HCT116 (cell line): Measurements from ENCODE around the gene RAB4B. TPM values are rescaled to one million over a fixed set of nuclear protein-coding genes. Genes with fewer than 3 reads are reported as not detected.
"Not testable (repeated sequence)": the region's sequence is repeated elsewhere in the genome, so short reads cannot be mapped to it uniquely, and the experiment has no call there.

Experiments used
- ATAC-seq: fragments of 200-7000 bp; cut with Tn5 transposase; 2 replicates; pipeline ENCODE4 v1.9.1; 2020; ENCODE audit warnings: mild to moderate bottlenecking, moderate library complexity
- BruUV-seq: library from RNA; stranded (reverse); fragments of 400-500 nt; replicated peaks from 2 replicates; lab custom pipeline; 2021; lab: Mats Ljungman, UMichigan
- CTCF ChIA-PET: fragments of 300-600 bp; sonication (Branson Sonifier 250); formaldehyde crosslinking; loops from one replicate; lab custom pipeline; 2021; ENCODE audit warnings: antibody characterized with exemption; lab: Charles Lee
- POLR2A ChIA-PET: fragments of 300-600, 350-600 bp; sonication (Branson Sonifier 250); formaldehyde crosslinking; loops from one replicate; lab custom pipeline; 2021; ENCODE audit warnings: antibody characterized with exemption; lab: Charles Lee
- RAD21 ChIA-PET, 2 experiments: fragments of 300-600 bp; sonication (Branson Sonifier 250); formaldehyde crosslinking; loops; one replicate each; lab custom pipeline; 2023; ENCODE audit warnings: low total read pairs in 2 of 2; ENCODE audit not compliant: uncharacterized antibody in 2 of 2, unreplicated experiment in 2 of 2, low non-redundant PET in 1 of 2; lab: Charles Lee
- DNase-seq: peaks from one replicate; pipeline ENCODE4 v3.0.0-alpha.2; 2010; ENCODE audit warnings: low read depth, low spot score
- H2AFZ ChIP-seq: fragments of 200-600 bp; shearing (Covaris generic), sonication (generic); 2 replicates; pipeline ENCODE4 v1.6.1; 2017; ENCODE audit warnings: low read depth, mixed run types, mixed read lengths, antibody characterized with exemption, low read length; ENCODE audit not compliant: poor library complexity, severe bottlenecking
- H3K27ac ChIP-seq: 2 replicates; pipeline ENCODE4 v1.5.1; 2012; ENCODE audit warnings: low read depth, low read length
- H3K27me3 ChIP-seq: fragments of 200-600 bp; sonication (generic); 2 replicates; pipeline ENCODE4 v1.6.1; 2016; ENCODE audit warnings: mixed run types, low read length, mixed read lengths; ENCODE audit not compliant: insufficient read depth
- H3K36me3 ChIP-seq, 2 experiments: fragments of 200-500 bp in 1 of 2; fragments of 200-600 bp in 1 of 2; sonication (Bioruptor generic) in 1 of 2; sonication (generic) in 1 of 2; 2 replicates each; pipeline versions ENCODE4 v1.5.1 to v1.6.1; 2014 to 2016; ENCODE audit warnings: low read length in 2 of 2, inconsistent platforms in 1 of 2, mixed read lengths in 1 of 2, mixed run types in 1 of 2; ENCODE audit not compliant: insufficient read depth in 2 of 2, control insufficient read depth in 1 of 2
- H3K4me1 ChIP-seq, 2 experiments: fragments of 200-600 bp in 1 of 2; sonication (generic) in 1 of 2; 2 replicates each; pipeline versions ENCODE4 v1.5.1 to v1.6.1; 2012 to 2017; ENCODE audit warnings: low read length in 2 of 2, inconsistent platforms in 1 of 2, mild to moderate bottlenecking in 1 of 2, mixed read lengths in 1 of 2, mixed run types in 1 of 2, moderate library complexity in 1 of 2; ENCODE audit not compliant: insufficient read depth in 2 of 2, control insufficient read depth in 1 of 2
- H3K4me2 ChIP-seq: fragments of 200-600 bp; sonication (generic); 2 replicates; pipeline ENCODE4 v1.6.1; 2017; ENCODE audit warnings: mixed run types, low read length, mixed read lengths
- H3K4me3 ChIP-seq, 2 experiments: fragments of 200-600 bp in 1 of 2; sonication (generic) in 1 of 2; replicated peaks in 1 of 2; 2 replicates each; pipeline ENCODE4 v1.5.1; 2011 to 2016; ENCODE audit warnings: low read length in 2 of 2, control low read depth in 1 of 2, low read depth in 1 of 2, mild to moderate bottlenecking in 1 of 2, mixed read lengths in 1 of 2, mixed run types in 1 of 2
- H3K79me2 ChIP-seq: fragments of 200-600 bp; sonication (generic); 2 replicates; pipeline ENCODE4 v1.6.1; 2017; ENCODE audit warnings: mild to moderate bottlenecking, mixed run types, low read length, moderate library complexity, mixed read lengths; ENCODE audit not compliant: insufficient read depth
- H3K9ac ChIP-seq: fragments of 200-600 bp; sonication (generic); 2 replicates; pipeline ENCODE4 v1.6.1; 2016; ENCODE audit warnings: low read length, mixed read lengths
- H3K9me2 ChIP-seq: fragments of 200-600 bp; sonication (generic), shearing (Covaris generic); 2 replicates; pipeline ENCODE4 v1.6.1; 2017; ENCODE audit warnings: mixed run types, mild to moderate bottlenecking, moderate library complexity; ENCODE audit not compliant: insufficient read depth
- H3K9me3 ChIP-seq, 2 experiments: fragments of 200-500 bp in 1 of 2; fragments of 200-600 bp in 1 of 2; sonication (Bioruptor generic) in 1 of 2; sonication (generic) in 1 of 2; 2 replicates each; pipeline ENCODE4 v1.6.1; 2014 to 2017; ENCODE audit warnings: low read length in 2 of 2, mixed read lengths in 2 of 2, inconsistent platforms in 1 of 2, low read depth in 1 of 2, mild to moderate bottlenecking in 1 of 2, mixed run types in 1 of 2, moderate library complexity in 1 of 2; ENCODE audit not compliant: control insufficient read depth in 1 of 2, insufficient read depth in 1 of 2
- H4K20me1 ChIP-seq: fragments of 200-600 bp; sonication (generic), shearing (Covaris generic); 2 replicates; pipeline ENCODE4 v1.6.1; 2017; ENCODE audit warnings: mixed run types, mild to moderate bottlenecking, moderate library complexity; ENCODE audit not compliant: insufficient read depth
- CTCF ChIP-seq, 3 experiments: fragments of 200-600 bp in 1 of 3; sonication (generic) in 1 of 3; IDR thresholded peaks in 2 of 3; conservative IDR thresholded peaks in 1 of 3; 2 replicates each; pipeline ENCODE4 v1.5.1; 2012 to 2017; ENCODE audit warnings: low read depth in 2 of 3, low read length in 2 of 3, antibody characterized with exemption in 1 of 3, borderline replicate concordance in 1 of 3, control low read depth in 1 of 3, mild to moderate bottlenecking in 1 of 3, mixed read lengths in 1 of 3, mixed run types in 1 of 3, moderate library complexity in 1 of 3; ENCODE audit not compliant: insufficient read depth in 1 of 3
- RAD21 ChIP-seq: IDR thresholded peaks from 2 replicates; pipeline ENCODE4 v1.6.1; 2012; ENCODE audit warnings: low read depth, mild to moderate bottlenecking
- TCF7L2 ChIP-seq: IDR thresholded peaks from 2 replicates; pipeline ENCODE4 v1.7.0; 2011; ENCODE audit warnings: borderline replicate concordance, inconsistent platforms; ENCODE audit not compliant: insufficient read depth, insufficient read length; ENCODE audit errors: extremely low read depth
- intact Hi-C: fragments of 100-400 bp; cut with micrococcal nuclease; formaldehyde crosslinking; loops from 2 replicates; pipeline ENCODE4 v1.10.0; 2022
- total RNA-seq: library from RNA; stranded (reverse); gene quantifications from one replicate; pipeline ENCODE4 v1.2.1, GENCODE V29; 2021; ENCODE audit not compliant: unreplicated experiment

The RAB4B gene
- total RNA-seq, 1 experiment from 2014 or later, result 18.7 TPM

GRCh38 chr19:40818480-40819399 lies 40.7 kb downstream of the RAB4B start:
- Histone ChIP-seq H2AFZ (peak overlapping the region; percentile 35), H3K4me2 (peak overlapping the region; percentile 82)
- DNase-seq, H4K20me1 ChIP-seq, H3K27ac ChIP-seq, H3K9me3 ChIP-seq, H3K27me3 ChIP-seq: not testable (repeated sequence)
- POLR2A ChIA-PET, result interaction anchor here (0.5 kb wide), 1 partner anchor 158 kb away, joined by 3 read pairs; no protein-coding TSS in a partner anchor
- ATAC-seq, result peak; percentile 99
- TF ChIP-seq RAD21 (peak; percentile 42), CTCF (IDR thresholded peaks at IDR 0.05 in 2 of 3, conservative IDR thresholded peaks at IDR 0.05 in 1 of 3; ENCODE audit: borderline replicate concordance in 1 of 3, insufficient read depth in 1 of 3, low read depth in 2 of 3, low read length in 2 of 3) (peak; percentile 45 to 60 (median 53); a peak in 5 of 6 replicates), TCF7L2 (peak; percentile 46)
- TF ChIP-seq, all 23 proteins: peak for 3; not testable (repeated sequence) for 20
- H3K79me2 ChIP-seq, H3K9me2 ChIP-seq, H3K36me3 ChIP-seq, BruUV-seq: not testable (repeated sequence)
- Histone ChIP-seq H3K9ac (peak overlapping the region; percentile 23; the same call in 1 of the 2 replicates), H3K4me3 (peak overlapping the region; percentile 25 to 49; a peak in 3 of 4 replicates), H3K4me1 (peaks cover 12 to 25% of the 10 kb centered on the region in 2 experiments; a peak in 3 of 4 replicates)
- RAD21 ChIA-PET, result interaction anchor here (0.7 to 1.5 kb wide), 2 partner anchors 20 to 41 kb away, joined by 3 to 6 read pairs; partner anchors contain the start of genes EGLN2 (in 1 of the 2) and RAB4B (in 1 of the 2)
- CTCF ChIA-PET, result interaction anchor here (1.6 to 3.1 kb wide), 6 partner anchors 12 to 326 kb away, joined by 3 to 25 read pairs (median 8); partner anchors contain the start of genes ACTMAP and SNRPA
- intact Hi-C loops, result loop anchor here (10.0 kb wide), 1 partner anchor 326 kb away; no protein-coding TSS in a partner anchor
